Peyer's patch (tissue), 4 donors: Measurements from ENCODE around the gene SCFD2. TPM values are rescaled to one million over a fixed set of nuclear protein-coding genes. Genes with fewer than 3 reads are reported as not detected.

ENCODE experiments used
- DNase-seq, 3 donors: peaks; one replicate each; pipeline ENCODE4 v3.0.0-alpha.2; 2017 to 2019
- H3K27ac ChIP-seq, 4 donors: fragments of 200-600 bp; sonication (generic); one replicate each; pipeline ENCODE4 v1.5.1; 2016 to 2019
- H3K27me3 ChIP-seq, 2 donors: fragments of 200-600 bp; sonication (generic); one replicate each; pipeline ENCODE4 v1.5.1; 2019
- H3K36me3 ChIP-seq, 3 donors: fragments of 200-600 bp; sonication (generic); one replicate each; pipeline ENCODE4 v1.5.1; 2016 to 2019
- H3K4me1 ChIP-seq, 4 donors: fragments of 200-600 bp; sonication (generic); one replicate each; pipeline ENCODE4 v1.5.1; 2016 to 2019
- H3K4me3 ChIP-seq, 4 donors: fragments of 200-600 bp; sonication (generic); 1 replicate in 3 of 4; 2 replicates in 1 of 4; pipeline ENCODE4 v1.5.1; 2016 to 2019; ENCODE audit warnings: mild to moderate bottlenecking in 1 of 4
- H3K9me3 ChIP-seq, 4 donors: fragments of 200-600 bp; sonication (generic); one replicate each; pipeline ENCODE4 v1.5.1; 2016 to 2019; ENCODE audit warnings: mild to moderate bottlenecking in 1 of 4
- POLR2A ChIP-seq, 2 donors: fragments of 450-650 bp; IDR thresholded peaks; one replicate each; pipeline ENCODE4 v1.5.1; 2017; ENCODE audit warnings: antibody characterized with exemption in 2 of 2, mild to moderate bottlenecking in 2 of 2, moderate library complexity in 2 of 2
- total RNA-seq, 4 donors: library from RNA; depleted of rRNA; stranded (reverse); fragments of >200 nt; gene quantifications; one replicate each; pipeline ENCODE4 v1.1.0, GENCODE V29; 2016
- TF ChIP-seq, protein P1 (sequence below), 6 experiments: fragments of 450-650 bp in 4 of 6; fragments of 200-600 bp in 2 of 6; sonication (generic) in 1 of 6; IDR thresholded peaks; one replicate each; pipeline ENCODE4 v1.5.1; 2017 to 2019; ENCODE audit warnings: antibody characterized with exemption in 6 of 6, mild to moderate bottlenecking in 3 of 6, moderate library complexity in 1 of 6

The SCFD2 gene
- total RNA-seq, 4 donors from 2014 or later, result 17.3 to 165 (median 30.1) TPM

DNA sequence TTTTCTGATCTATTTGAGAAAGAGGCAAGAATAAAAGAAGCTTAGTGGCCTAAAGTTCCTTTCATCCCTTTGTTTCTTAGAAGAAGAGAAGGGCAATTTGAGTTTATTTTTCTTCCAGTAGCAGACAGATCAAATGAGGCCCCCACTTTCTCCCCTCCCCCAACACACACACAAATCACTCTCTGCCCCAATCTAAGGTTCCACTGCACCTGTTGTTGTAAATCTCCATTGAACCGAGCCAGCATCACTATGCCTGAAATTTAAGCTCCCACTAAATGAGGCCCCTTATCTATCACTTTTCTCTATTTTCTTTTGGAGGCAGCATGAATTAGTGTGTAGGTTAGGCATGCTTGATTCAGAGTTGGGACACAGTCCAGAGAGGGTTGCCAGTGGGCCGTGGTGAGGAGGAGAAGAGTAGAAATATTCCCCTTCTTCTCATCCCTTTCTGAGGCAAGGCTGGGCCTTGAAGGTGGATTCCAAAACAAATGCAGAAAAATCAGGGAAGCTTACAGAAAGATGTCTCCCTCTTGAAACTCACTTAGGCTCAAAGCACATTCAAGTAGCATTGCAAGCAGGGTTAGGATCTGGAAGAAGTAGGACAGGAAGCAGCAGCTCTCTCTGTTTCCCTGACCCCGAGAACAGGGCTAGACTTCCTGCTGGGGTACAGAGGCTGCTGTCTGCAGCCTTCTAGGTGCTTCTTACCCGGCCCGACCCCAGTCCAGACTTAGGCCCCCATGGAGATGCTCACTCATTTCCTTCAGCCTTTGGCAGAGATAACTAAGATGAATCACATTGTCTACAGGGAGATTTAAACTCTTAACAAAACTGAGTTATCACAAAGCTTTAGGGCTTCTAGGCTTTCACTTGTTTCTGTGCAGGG lies 433.0 kb downstream of the SCFD2 start:
- H3K36me3 ChIP-seq, result no peaks in the 10 kb centered on the region
- no peak overlapping the region for H3K27ac ChIP-seq
- no peak overlapping the region for H3K4me3 ChIP-seq
- H3K27me3 ChIP-seq, result no peaks in the 10 kb centered on the region
- no peaks in the 10 kb centered on the region for H3K9me3 ChIP-seq
- TF ChIP-seq, protein P1, sequence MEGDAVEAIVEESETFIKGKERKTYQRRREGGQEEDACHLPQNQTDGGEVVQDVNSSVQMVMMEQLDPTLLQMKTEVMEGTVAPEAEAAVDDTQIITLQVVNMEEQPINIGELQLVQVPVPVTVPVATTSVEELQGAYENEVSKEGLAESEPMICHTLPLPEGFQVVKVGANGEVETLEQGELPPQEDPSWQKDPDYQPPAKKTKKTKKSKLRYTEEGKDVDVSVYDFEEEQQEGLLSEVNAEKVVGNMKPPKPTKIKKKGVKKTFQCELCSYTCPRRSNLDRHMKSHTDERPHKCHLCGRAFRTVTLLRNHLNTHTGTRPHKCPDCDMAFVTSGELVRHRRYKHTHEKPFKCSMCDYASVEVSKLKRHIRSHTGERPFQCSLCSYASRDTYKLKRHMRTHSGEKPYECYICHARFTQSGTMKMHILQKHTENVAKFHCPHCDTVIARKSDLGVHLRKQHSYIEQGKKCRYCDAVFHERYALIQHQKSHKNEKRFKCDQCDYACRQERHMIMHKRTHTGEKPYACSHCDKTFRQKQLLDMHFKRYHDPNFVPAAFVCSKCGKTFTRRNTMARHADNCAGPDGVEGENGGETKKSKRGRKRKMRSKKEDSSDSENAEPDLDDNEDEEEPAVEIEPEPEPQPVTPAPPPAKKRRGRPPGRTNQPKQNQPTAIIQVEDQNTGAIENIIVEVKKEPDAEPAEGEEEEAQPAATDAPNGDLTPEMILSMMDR (IDR thresholded peaks at IDR 0.05), result no peak
- TF ChIP-seq POLR2A (IDR thresholded peaks at IDR 0.05), result no peak
- DNase-seq, result no peak
- no peaks in the 10 kb centered on the region for H3K4me1 ChIP-seq

DNA sequence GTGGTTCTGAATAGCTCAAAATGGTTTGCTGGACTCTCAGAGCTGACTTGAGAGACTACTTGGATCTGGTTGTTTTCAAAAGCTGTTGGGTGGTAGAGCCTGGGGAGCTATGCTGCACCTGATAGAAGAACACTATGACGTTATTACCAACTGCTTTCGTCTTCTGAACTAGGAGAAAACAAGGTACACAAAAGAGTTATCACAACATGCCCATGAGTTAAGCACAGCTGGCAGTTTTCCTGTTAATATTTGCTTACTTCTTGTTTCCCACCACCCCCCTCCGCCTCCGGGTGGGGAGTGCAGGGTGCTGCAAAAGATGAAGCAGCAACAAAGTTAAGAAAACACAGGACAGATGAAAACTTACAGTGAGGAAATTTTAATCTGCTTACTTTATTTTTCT lies 434.6 kb downstream of the SCFD2 start:
- DNase-seq, result no peak
- TF ChIP-seq POLR2A (IDR thresholded peaks at IDR 0.05), result no peak
- TF ChIP-seq, protein P1 (IDR thresholded peaks at IDR 0.05), result no peak
- Histone ChIP-seq H3K36me3 (no peaks in the 10 kb centered on the region), H3K27ac (no peak overlapping the region), H3K4me3 (no peak overlapping the region), H3K9me3 (no peaks in the 10 kb centered on the region), H3K4me1 (no peaks in the 10 kb centered on the region), H3K27me3 (no peaks in the 10 kb centered on the region)

DNA sequence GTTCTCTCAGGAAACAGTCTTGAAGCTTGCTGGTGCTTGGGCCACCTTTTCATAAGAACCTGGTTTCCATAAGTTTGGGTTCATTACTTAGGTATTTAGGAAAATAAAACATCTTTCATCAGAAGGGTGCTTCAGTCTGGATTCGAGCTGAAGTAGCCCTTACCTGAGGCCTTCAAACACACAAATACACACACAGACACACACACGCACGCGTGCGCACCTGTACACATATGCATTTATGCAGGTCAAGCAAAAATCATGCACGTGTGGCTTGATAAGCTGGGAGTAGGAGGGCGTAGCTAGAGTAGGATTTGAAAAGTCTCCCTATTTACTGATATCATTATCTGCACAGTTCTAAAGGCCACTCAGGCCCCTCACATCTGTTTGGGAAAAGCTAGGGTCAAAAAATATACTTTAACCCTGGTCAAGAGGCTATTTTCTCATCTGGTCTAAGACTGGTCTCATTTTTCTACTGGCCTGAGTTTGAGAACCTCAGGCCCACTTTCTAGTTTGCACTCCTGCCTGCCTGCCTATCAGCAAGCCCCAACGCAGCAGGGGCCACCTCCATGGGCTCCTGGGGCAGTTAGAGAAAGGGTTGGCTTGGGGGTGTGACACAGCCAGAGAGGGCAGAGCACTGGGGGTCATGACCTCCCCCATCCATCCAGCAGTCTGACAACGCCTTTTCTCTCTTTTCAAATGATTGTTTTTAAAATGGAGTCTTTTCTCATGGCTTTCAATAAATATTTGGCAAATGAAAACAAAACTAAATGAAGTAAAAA lies 439.5 kb downstream of the SCFD2 start:
- no peak for TF ChIP-seq POLR2A (IDR thresholded peaks at IDR 0.05)
- TF ChIP-seq, protein P1 (IDR thresholded peaks at IDR 0.05), result no peak
- no peaks in the 10 kb centered on the region for H3K27me3 ChIP-seq
- DNase-seq, result no peak
- no peaks in the 10 kb centered on the region for H3K9me3 ChIP-seq
- no peak overlapping the region for H3K27ac ChIP-seq
- H3K4me1 ChIP-seq, result no peaks in the 10 kb centered on the region
- no peak overlapping the region for H3K4me3 ChIP-seq
- no peaks in the 10 kb centered on the region for H3K36me3 ChIP-seq

DNA sequence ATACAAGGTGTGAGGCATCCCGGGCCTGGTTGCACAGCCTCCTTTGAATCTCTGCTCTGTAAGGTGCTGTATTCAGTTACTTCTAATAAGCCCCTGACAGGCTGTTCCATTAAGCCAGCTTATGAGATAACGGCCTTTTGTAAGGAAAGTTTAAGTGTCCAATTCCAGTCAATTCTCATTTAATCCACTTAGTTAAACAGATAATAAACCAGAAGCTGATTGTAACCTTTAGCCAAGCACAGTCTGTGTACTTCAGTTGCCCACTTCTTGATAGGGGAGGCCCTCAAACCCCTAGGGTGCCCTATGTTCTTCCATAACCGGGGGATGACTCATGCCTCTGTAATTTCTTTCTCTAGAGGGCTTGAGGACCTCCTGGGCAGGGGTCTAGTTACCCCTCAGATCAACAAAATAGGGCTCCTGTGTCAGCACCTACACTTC lies 440.3 kb downstream of the SCFD2 start:
- Histone ChIP-seq H3K4me1 (no peaks in the 10 kb centered on the region), H3K36me3 (no peaks in the 10 kb centered on the region), H3K9me3 (no peaks in the 10 kb centered on the region), H3K27ac (no peak overlapping the region), H3K4me3 (no peak overlapping the region), H3K27me3 (no peaks in the 10 kb centered on the region)
- TF ChIP-seq POLR2A (IDR thresholded peaks at IDR 0.05), result no peak
- TF ChIP-seq, protein P1 (IDR thresholded peaks at IDR 0.05), result no peak
- DNase-seq, result no peak

DNA sequence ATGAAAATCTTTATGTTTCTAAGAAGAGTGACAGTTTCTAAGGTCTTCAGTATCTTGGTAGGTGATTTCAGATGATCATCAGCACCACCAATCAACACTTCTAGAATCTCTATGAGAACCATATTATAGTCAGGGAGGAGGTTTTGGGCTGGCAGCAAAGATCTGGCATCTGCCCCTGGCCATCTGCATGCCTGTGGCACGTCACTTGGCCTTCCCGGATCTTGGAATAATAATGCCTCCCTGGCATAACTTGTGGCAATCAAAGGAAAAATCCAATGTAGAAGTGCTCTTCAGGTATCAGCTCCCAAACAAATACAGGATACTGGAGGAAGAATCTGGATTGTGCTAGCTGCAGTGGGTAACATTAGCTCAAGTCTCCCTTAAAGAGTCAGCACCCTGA lies 446.4 kb downstream of the SCFD2 start:
- no peaks in the 10 kb centered on the region for H3K36me3 ChIP-seq
- no peak overlapping the region for H3K27ac ChIP-seq
- TF ChIP-seq POLR2A (IDR thresholded peaks at IDR 0.05), result no peak
- TF ChIP-seq, protein P1 (IDR thresholded peaks at IDR 0.05), result no peak
- H3K9me3 ChIP-seq, result no peaks in the 10 kb centered on the region
- H3K4me1 ChIP-seq, result no peaks in the 10 kb centered on the region
- no peak overlapping the region for H3K4me3 ChIP-seq
- DNase-seq, result no peak
- H3K27me3 ChIP-seq, result no peaks in the 10 kb centered on the region
